Medulla oblongata (tissue), 1 donor: ENCODE data around the gene ORC2.
A peak's percentile ranks its signal among the peaks of the same experiment; 100 is the strongest.

Experiments
- DNase-seq: peaks from one replicate; pipeline ENCODE4 v3.0.0-alpha.2; 2015; ENCODE audit errors: extremely low spot score

The ORC2 gene

GRCh38 chr2:200861617-200862155 lies 101.8 kb downstream of the ORC2 start:
- DNase-seq: peak; percentile 55

- peak; percentile 76 for DNase-seq
Measured at GRCh38 chr2:200860092-200860795, 103.2 kb downstream of the ORC2 start.
